ENCODE results near the gene TMEM150A.

TMEM150A gene

GRCh38 chr2:85549826-85550225 lies 52.7 kb downstream of the TMEM150A start:
- no peak overlapping the region for H3K4me3 ChIP-seq (ENCODE audit: control insufficient read depth, low read depth, low read length)
- peak; percentile 97 for DNase-seq (ENCODE audit: low read depth)
- no peak for TF ChIP-seq CTCF (conservative IDR thresholded peaks at IDR 0.05; ENCODE audit: control insufficient read depth, insufficient read depth, low read depth, low read length)

GRCh38 chr2:85549095-85549494 lies 53.4 kb downstream of the TMEM150A start:
- no peak for DNase-seq (ENCODE audit: low read depth)
- no peak for TF ChIP-seq CTCF (conservative IDR thresholded peaks at IDR 0.05; ENCODE audit: control insufficient read depth, insufficient read depth, low read depth, low read length)
- H3K4me3 ChIP-seq (ENCODE audit: control insufficient read depth, low read depth, low read length) = no peak overlapping the region

GRCh38 chr2:85548608-85548900 lies 53.9 kb downstream of the TMEM150A start:
- no peak for DNase-seq (ENCODE audit: low read depth)
- H3K4me3 ChIP-seq (ENCODE audit: control insufficient read depth, low read depth, low read length) = no peak overlapping the region
- no peak for TF ChIP-seq CTCF (conservative IDR thresholded peaks at IDR 0.05; ENCODE audit: control insufficient read depth, insufficient read depth, low read depth, low read length)
